Measurements from ENCODE around the gene AUTS2.

Gene AUTS2

GRCh38 chr7:70730451-70731110 is 1132.3 kb downstream of the AUTS2 start:
- no peak overlapping the region for H3K27ac ChIP-seq (ENCODE audit: low read depth, low read length, poor library complexity, severe bottlenecking)
- TF ChIP-seq EZH2 (IDR thresholded peaks at IDR 0.05; ENCODE audit: borderline replicate concordance, low read length) = no peak
- no peak for TF ChIP-seq CTCF (IDR thresholded peaks at IDR 0.05; ENCODE audit: low read length)
- H3K9me3 ChIP-seq (ENCODE audit: low read length) = peaks cover 3% of the 10 kb centered on the region; the same call in 1 of the 2 replicates
- no peaks in the 10 kb centered on the region for H3F3A ChIP-seq (ENCODE audit: insufficient read depth, low read length)
- no peak overlapping the region for H3K4me3 ChIP-seq (ENCODE audit: low read depth, low read length, poor library complexity, severe bottlenecking)
- H2AFZ ChIP-seq (ENCODE audit: low read length) = no peak overlapping the region
- no peak overlapping the region for H3K4me2 ChIP-seq (ENCODE audit: low read length)
- no peaks in the 10 kb centered on the region for H4K20me1 ChIP-seq (ENCODE audit: insufficient read depth, low read length)
- H3K9ac ChIP-seq (ENCODE audit: low read length) = no peak overlapping the region
- no peaks in the 10 kb centered on the region for H3K9me2 ChIP-seq (ENCODE audit: low read depth, low read length)
- H3K4me1 ChIP-seq (ENCODE audit: insufficient read depth, low read length, severe bottlenecking) = peaks cover 10% of the 10 kb centered on the region
- no peaks in the 10 kb centered on the region for H3K79me2 ChIP-seq (ENCODE audit: insufficient read depth, low read length)
- no peaks in the 10 kb centered on the region for H3K27me3 ChIP-seq (ENCODE audit: insufficient read depth, low read length)
- peaks cover 10% of the 10 kb centered on the region for H3K36me3 ChIP-seq (ENCODE audit: insufficient read depth, low read length)

GRCh38 chr7:70733090-70733489 is 1134.8 kb downstream of the AUTS2 start:
- Histone ChIP-seq H3K79me2 (ENCODE audit: insufficient read depth, low read length) (no peaks in the 10 kb centered on the region), H3K27me3 (ENCODE audit: insufficient read depth, low read length) (no peaks in the 10 kb centered on the region), H3F3A (ENCODE audit: insufficient read depth, low read length) (no peaks in the 10 kb centered on the region), H3K4me2 (ENCODE audit: low read length) (no peak overlapping the region), H3K9ac (ENCODE audit: low read length) (no peak overlapping the region), H3K4me3 (ENCODE audit: low read depth, low read length, poor library complexity, severe bottlenecking) (no peak overlapping the region), H2AFZ (ENCODE audit: low read length) (no peak overlapping the region), H3K36me3 (ENCODE audit: insufficient read depth, low read length) (peaks cover 10% of the 10 kb centered on the region), H3K27ac (ENCODE audit: low read depth, low read length, poor library complexity, severe bottlenecking) (no peak overlapping the region), H4K20me1 (ENCODE audit: insufficient read depth, low read length) (no peaks in the 10 kb centered on the region), H3K4me1 (ENCODE audit: insufficient read depth, low read length, severe bottlenecking) (peaks cover 10% of the 10 kb centered on the region), H3K9me2 (ENCODE audit: low read depth, low read length) (no peaks in the 10 kb centered on the region), H3K9me3 (ENCODE audit: low read length) (peaks cover 3% of the 10 kb centered on the region; the same call in 1 of the 2 replicates)
- TF ChIP-seq EZH2 (IDR thresholded peaks at IDR 0.05; ENCODE audit: borderline replicate concordance, low read length) (no peak), CTCF (IDR thresholded peaks at IDR 0.05; ENCODE audit: low read length) (no peak)

GRCh38 chr7:70734411-70734810 is 1136.1 kb downstream of the AUTS2 start:
- Histone ChIP-seq H3K36me3 (ENCODE audit: insufficient read depth, low read length) (peaks cover 10% of the 10 kb centered on the region), H2AFZ (ENCODE audit: low read length) (no peak overlapping the region), H3K27me3 (ENCODE audit: insufficient read depth, low read length) (no peaks in the 10 kb centered on the region), H3K9me2 (ENCODE audit: low read depth, low read length) (no peaks in the 10 kb centered on the region), H3K4me2 (ENCODE audit: low read length) (no peak overlapping the region), H3K79me2 (ENCODE audit: insufficient read depth, low read length) (no peaks in the 10 kb centered on the region), H3K27ac (ENCODE audit: low read depth, low read length, poor library complexity, severe bottlenecking) (no peak overlapping the region), H3K4me1 (ENCODE audit: insufficient read depth, low read length, severe bottlenecking) (peaks cover 10% of the 10 kb centered on the region), H3K9me3 (ENCODE audit: low read length) (peaks cover 3% of the 10 kb centered on the region; the same call in 1 of the 2 replicates), H3F3A (ENCODE audit: insufficient read depth, low read length) (no peaks in the 10 kb centered on the region), H4K20me1 (ENCODE audit: insufficient read depth, low read length) (no peaks in the 10 kb centered on the region), H3K9ac (ENCODE audit: low read length) (no peak overlapping the region), H3K4me3 (ENCODE audit: low read depth, low read length, poor library complexity, severe bottlenecking) (no peak overlapping the region)
- TF ChIP-seq CTCF (IDR thresholded peaks at IDR 0.05; ENCODE audit: low read length) (no peak), EZH2 (IDR thresholded peaks at IDR 0.05; ENCODE audit: borderline replicate concordance, low read length) (no peak)

Measured in OCI-LY1 (cell line).